TTC549 (cell line): ENCODE results near the gene SCUBE1.

Experiments used
- FAIRE-seq: peaks from 2 replicates; lab custom pipeline; 2012; peaks lifted over from hg19 to GRCh38; lab: Jason Lieb, UNC

SCUBE1 gene

DNA sequence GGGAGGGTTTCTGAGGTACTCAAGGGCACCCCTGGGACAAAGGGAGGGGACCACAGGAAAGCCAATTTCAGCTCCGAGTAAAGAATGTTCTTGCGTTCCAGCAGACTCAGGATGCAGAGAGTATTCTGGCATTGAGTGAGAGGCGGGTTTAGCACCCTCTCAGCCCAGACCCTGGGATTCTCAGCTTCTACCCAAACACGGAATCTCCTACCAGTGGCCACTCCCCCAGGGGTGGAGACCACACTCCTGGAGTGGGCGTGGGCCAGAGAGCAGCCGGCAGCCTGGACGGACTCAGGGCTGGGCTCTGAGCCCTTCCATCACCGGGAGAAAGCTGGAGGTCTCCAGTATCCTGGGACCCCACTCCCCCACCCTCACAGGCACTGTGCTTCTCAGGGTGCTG is 130.1 kb downstream of the SCUBE1 start:
- no peak for FAIRE-seq

DNA sequence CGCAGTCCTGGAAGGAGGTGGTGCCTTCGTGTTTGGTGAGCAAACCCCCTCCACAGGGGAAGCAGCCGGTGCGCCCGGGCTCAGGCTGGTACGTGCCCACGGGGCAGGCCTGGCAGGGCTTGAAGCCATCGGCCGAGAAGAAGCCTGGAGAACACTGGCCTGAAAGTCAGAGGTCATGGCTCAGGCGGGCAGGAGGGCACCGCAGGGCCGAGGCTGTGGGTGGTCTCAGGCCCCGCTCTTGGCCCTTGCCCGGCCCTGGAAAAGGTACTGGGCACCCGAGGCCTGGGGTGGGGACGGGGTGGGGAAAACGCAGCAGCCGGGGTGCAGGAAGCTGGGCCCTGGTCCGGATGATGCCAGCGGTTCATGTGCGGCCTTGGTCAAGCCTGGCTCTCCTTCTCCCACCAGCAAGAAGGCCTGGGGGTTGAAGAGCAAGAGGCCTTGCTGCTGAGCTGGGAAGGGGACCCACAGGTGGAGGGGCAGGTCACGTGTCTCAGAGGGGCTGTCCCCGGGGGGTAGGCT is 130.7 kb downstream of the SCUBE1 start:
- FAIRE-seq, result no peak

DNA sequence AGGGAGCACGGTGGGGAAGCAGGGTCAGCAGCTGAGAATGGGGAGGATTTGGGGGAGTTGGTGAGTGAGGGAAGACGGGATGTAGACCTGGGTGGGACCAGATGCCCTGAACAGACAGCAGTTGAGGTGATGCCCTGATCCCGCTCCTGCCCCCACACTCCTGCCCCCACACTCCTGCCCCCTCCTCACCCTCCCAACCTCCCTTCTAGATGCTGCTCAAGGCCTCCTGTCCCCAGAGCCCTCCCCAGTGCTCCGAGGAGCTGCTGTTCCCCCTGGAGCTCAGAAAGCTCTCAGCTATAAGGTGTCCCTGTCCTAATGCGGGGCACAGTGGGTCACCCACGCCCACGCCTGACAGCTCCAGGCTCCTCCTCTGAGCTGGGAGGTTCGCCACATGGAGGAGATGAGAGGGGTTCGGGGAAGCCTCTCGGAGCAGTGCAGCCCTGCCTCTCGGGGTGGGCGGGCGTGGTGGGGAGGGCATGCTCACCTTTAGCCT is 131.2 kb downstream of the SCUBE1 start:
- FAIRE-seq, result no peak

DNA sequence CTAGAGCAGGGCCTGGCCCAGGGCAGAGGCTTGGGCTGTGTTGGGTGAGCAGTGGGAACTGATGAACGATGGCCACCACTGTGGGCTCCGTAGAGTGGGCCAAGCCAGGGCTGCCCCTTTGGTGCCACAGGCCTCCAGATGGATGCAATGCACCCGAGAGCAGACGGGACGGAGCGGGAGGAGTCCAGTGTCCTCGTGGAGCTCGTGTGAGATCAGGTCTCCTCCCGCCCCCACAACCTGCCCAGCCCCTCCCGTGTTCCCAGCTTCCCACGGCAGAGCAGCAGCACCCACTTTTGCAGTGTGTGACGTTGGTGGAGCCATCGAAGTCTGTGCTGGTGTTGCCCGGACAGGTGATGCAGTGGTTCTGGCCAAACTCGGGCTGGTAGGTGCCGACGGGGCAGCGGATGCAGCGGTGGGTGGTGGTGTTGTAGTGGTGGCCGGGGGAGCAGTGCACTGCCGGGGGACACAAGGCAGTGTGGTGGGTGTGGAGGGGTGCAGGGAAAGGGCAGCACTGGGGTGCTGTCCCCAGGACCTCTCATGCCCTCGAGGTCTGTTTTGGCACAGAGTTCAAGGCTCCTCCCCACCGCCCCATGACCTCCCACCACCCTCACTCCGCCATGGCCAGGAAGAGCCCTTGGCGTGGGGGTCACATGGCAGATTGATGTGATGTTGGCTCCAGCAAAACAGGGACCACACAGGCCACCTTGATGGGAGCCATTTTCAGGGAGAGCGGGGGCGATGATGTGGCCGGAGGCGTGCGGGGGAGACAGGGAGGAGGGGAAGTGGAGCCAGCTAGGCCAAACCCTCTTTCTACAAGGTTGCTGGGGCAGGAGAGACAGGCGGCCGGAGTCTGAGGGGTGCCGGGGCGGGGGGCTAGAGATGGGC is 132.3 kb downstream of the SCUBE1 start:
- FAIRE-seq, result no peak

DNA sequence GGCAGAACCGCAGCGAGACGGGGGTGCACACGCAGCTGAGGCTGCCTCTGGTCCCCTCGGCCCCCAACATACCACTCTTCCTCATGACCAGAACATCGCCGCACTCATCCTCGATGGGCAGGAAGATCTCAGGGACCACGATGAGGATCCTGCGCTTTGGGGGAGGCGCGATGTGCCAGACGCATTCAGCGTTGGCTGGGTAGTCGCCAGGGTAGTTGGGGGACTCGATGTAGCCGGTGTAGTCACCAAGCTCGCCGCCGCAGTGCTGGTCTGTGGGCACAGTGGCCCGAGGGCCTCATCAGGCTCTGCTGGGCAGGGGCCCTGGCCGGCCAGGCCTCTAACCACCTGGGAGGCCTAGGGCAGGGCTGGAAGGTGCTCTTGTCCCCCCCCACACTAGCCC is 133.2 kb downstream of the SCUBE1 start:
- no peak for FAIRE-seq

DNA sequence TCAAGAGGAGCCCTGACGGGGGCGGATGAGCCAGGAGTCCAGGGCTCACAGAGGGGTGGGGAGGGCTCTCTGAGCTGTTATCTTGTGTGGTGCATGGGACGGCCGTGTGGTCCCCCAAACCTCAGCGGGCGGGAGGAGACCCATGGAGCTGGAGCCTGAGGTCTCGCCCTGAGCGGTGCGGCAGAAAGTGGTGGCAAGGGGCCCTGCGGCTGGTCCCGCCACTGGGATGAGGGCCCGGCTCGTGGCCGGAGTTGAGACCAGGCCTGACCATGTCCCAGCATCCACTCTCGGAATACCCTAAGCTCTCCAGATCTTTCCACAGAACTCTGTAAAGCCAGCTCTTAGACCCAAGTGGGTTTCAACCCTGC is 133.7 kb downstream of the SCUBE1 start:
- no peak for FAIRE-seq

DNA sequence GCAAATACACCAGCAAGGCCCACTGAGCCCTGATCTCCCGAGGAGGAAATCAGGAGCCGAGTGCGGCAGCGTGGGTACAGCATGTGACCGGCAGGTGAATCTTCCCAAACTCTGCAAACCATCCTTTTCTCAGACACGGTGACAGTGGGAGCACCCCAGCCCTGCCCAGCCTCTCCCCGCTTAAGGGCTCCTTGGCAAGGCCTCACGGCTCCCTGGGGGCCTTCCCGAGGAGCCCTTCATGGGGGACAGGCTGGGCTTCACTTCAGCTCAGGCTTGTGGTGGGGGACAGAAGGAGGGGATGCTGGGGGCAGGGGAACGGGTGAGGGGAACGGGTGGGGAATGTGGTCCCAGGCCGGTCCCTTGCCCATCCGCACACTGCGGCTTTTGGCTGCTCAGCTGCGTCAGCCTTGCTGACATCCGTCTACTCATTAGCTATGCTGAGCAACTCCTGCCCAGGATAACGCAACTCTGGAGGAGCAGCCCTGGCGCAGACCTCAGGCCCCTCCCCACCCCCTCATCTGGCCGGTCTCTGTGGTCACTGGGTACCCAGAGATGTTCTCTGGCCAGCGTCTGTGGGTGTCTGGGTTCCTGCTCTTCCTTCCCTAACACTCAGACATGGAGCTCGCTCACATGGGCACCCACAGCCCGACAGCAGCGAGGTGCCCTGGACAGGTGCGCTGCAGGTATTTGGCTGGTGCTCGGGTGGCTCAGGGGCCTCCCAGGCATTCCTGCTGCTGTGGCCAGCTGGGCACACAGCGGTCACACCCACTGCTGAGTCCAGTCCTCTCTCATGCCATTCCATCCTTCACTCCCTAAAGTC is 134.3 kb downstream of the SCUBE1 start:
- FAIRE-seq, result no peak

DNA sequence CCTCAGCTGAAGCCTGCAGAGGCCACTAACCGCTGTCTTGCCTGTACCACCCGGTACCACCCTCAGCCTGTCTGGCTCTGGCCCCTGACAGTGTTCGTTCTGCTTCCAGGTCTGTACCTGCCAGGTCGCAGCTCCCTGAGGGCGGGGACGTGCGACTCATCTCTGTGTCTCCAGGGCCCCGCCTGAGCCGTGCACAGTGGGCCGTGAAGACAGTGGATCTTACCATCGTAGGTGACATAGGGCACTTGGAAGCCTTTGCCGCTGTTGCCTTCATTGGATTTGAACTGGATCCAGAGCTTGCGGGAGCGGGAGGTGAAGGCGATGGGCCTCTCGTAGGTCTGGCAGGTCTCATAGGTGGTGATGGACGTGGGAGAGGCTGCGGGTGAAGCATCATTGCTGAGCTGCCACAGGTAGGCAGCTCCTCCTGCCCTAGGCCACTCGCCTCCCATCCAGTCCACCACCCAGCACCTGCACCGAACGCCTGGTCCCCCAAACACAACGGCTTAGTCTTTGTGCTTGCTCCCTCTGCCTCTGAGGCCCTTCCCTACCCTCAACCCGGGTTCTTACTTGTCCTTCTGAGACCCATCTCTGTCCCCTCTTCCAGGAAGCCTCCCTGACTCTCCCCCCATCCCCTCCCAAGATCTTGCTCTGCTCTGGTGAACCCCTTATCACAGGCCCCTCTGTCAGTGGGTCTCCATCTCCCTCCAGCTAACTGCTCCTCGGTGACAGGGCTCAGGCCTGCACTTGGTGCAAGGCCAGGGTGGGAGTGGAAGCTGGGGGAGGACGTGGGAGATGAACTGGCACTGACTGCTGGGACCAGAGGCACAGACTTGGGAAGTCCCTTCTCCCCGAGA is 135.1 kb downstream of the SCUBE1 start:
- FAIRE-seq, result no peak

DNA sequence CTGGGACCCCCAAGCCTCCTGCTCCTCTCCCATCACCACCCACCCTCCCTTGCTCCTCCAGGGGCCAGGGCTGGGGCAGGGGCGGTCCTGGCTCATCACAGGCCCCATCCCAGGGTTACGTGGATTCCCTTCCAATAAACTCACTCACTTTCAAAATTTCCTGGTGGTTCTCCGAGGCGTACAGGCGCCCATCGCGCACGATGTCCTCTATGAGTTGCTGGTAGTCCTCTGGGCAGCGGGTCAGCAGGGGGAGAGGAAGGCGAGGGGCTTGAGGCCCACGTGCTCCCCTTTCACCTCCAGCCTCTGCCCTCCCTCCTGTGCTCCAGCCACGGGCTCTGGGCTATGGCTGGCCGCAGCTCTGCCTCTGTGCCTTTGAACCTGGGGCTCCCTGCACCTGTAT is 135.8 kb downstream of the SCUBE1 start:
- FAIRE-seq, result no peak

DNA sequence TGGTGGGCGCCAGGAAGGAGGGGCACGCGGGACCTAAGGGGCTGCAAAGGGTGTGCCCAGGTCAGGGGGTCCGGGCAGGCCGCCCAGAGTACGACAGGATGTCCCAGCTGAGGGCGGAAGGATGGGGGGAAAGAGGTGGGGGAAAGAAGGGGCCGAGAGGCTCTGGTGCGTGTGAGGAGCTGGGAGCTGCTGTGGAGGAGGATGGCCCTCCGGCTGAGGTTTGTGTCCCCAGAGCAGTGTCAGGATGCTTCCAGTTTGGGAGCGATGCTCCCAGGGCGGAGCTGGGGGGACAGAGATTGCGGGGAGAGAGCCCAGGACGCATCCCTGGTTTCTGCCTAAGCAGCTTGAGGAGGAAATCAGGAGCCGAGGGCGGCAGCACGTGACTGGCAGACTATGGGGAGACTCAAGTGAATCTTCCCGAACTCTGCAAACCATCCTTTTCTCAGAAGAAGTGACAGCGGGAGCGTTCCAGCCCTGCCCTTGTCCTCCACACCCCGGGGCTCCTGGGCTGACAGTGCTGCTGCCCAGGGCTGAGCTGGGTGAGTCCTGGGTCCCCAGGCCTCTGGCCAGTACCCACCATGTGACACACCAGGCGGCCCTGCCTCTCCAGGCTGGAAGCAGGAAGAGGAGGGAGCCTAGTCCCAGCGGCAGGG is 136.5 kb downstream of the SCUBE1 start:
- FAIRE-seq, result no peak

DNA sequence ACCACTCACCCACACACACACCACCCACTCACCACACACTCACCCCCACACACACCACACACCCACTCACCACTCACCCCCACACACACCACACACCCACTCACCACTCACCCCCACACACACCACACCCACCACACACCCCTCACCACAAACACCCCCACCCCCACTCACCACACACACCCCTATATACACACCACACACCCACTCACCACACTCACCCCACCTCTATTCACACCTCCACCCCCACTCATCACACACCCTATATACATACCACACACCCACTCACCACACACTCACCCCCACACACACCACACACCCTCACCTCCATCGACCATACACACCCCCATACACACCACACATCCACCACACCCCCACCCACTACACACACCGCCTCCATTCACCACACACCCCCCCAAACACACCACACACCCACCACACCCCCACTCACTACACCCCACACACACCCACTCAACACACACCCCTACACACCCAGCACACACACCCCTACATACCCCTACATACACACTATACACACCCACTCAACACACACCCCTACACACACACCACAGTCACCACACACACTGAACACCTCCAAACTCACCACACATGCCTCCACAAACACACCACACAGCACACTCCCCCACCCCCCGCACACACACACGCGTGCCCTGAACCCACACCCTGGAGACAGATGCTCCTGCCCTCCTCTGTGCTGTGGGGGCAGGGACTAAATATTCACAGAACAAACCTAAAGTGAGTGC is 137.2 kb downstream of the SCUBE1 start:
- no peak for FAIRE-seq

DNA sequence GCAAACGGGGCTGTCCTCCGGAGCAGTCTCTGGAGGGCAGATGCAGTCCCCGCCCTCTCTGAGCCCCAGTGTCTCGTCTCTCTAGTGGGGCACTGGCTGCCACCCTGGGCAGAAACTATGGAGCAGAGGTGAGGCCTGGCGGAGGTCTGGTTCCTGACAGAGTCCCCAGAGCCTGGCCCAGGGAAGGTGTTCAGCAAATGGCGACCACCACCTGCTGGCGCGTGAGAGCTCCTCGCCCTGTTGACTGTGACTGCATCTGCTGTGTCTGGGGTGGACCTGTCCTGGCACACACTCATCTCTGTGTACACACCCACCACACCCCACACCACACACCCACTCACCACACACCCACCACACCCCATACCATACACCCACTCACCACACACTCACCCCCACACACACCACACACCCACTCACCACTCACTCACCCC is 137.9 kb downstream of the SCUBE1 start:
- no peak for FAIRE-seq

DNA sequence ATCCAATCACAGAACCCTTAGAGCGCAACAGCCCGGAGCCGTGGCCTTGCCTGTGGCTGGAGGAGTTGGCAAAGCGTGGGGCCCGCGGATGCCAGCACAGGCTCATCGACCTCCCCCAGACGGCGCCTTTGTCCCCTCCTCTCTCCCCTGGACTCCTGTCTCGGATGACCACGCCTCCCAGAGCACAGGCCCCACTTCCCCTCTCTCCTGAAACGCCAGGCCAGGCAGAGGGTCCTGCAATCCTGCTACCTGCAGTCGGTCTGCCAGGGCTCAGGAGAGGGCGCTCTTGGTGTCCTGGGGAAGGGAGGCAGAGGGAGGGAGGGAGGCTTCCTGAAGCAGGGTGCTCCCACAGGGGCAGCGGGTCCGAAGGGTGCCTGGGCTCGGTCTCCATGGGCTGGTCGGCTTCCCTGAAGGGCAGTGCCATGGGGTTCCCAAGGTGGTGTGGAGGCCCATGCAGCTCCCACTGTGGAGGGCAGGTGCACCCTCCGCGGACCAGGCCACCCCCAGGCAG is 139.6 kb downstream of the SCUBE1 start:
- FAIRE-seq, result no peak

DNA sequence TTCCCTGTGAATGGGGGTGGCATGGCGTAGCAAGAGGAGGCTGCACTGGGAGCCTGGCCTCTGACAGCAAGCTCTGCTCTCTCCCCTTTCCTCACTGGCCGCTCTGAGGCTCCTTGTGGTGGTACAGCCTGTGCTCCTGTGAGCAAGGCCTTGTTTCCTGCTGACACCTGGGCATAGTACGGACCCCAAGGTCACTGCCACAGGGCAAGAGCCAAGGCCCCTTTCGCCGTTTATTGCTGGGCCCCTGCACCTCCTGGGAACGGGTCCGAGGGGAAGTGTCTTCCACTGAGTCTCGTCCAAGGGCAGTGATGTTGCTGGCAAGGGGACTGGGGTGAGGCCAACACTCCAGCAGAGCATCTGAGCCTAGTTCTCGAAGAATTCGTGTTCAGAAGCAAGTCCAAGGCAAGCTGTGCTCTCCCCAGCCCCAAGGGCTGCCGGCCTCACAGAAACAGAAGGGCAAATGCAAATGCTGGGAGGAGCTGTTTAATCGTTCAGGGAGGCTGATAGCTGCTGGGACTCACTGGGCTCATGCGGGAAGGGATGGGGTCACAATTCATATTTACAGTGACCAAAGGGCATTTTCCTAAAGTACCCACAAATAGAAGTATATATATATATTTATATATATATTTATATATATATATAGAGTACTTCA is 140.3 kb downstream of the SCUBE1 start:
- no peak for FAIRE-seq

DNA sequence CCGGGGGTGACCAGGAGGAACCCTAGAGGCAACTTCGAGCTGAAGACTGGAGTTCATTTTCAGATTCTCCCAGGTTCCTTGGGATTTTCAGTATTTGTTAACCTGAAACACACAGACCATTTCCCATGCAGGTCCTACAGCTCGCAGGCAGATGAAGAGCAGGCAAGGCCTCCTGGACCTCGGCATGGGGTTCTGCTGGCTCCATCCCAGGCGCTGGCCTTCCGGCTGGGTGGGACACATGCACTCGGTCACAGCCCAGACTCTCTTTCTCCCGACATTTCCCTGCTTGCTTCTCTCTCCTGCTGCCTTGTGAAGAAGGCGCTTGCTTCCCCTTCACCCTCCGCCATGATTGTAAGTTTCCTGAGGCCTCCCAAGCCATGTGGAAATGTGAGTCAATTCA is 140.8 kb downstream of the SCUBE1 start:
- no peak for FAIRE-seq

DNA sequence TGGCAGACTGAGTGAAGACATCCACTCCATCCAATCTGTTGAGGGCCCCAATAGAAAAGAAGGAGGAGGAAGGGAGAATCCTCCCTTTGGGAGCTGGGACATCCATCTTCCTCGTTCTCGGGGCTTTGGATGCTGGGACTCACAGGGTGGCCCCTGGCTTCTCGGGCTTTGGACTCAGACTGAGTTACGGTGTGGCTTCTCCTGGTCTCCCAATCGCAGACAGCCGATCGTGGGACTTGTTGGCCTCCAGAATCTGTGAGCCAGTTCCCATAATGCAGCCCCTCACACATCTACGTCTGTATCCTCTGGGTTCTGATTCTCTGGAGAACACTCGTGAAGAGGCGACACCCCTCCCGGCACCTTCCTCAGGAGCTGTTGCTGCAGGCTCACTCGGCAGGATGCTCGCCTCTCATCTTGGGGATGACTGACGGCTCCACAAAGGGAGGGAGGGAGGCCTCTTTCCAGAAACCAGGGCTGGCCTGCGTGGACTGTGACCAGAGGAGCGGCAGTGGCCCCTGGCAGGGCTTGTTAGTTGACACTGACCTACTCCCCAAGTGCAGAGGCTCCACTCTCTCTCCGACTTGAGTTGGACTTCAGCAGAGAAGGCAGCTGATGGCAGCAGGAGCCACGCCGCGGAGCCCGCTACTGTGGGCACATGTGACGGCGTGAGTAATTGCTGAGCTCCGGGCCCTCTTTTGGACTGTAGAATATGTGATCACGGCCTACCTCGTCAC is 141.5 kb downstream of the SCUBE1 start:
- FAIRE-seq, result no peak

DNA sequence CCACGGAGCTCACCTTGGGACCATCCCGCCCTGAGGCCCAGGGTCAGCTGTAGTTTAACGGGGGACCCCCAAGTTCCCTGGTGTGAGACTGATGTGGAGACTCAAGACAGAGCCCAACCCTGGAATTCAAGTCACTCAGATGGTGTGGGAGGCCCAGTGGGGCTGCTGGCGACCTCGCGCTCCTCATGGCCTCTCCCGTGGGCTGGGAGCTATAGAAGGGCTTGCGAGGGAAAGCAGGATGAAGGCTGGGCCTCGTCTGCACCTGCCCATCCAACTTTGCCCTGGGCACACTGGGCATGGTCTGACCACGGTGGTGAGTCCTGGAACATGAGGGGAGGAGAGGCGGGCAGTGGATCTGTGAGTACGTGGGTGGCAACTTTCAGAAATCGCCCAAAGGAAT is 142.6 kb downstream of the SCUBE1 start:
- no peak for FAIRE-seq

DNA sequence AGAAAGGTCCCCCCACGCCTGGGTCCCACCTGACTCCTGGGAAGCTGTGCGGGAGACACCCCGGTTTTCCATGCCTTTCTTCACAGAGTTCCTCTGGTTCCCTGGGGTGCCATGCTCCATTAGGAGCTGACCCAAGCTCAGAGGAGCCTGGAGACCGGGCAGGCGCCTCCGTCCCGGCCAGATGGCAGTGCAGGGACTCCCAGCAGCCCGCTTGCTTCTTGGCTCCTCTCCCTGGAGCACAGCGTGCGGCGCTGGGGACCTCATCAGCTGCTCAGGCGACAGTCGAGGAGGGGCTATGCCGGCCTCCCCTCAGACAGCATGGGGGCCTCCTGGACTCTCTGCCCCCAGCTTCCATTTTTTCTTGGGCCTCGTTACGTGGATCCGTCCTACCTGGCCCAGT is 143.1 kb downstream of the SCUBE1 start:
- no peak for FAIRE-seq

DNA sequence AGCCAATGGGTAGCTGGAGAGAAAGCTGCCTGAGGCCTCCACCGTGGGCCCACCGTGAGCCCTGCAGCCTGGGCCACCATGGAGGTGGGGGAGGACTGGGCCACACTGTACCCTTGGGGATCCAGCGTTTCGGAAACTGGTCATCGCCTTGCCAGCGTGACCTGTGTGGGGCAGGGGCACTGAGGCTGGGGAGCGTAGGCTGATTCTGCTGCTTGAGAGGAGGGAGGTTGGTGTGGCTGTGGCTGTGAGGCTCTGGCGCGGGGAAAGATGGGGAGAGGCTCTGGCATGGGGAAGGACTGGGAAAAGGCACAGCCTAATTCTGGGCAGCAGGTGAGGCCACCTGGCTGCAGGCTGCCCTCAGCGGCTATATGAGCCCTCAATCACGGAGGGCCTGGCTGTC is 143.6 kb downstream of the SCUBE1 start:
- FAIRE-seq, result no peak
